A549 (cell line): Measurements from ENCODE around the gene WSCD1.

Experiments used
- BHLHE40 ChIP-seq: IDR thresholded peaks from 2 replicates; pipeline ENCODE4 v1.6.1; 2012; ENCODE audit warnings: low read depth, low read length, inconsistent platforms
- CEBPB ChIP-seq, 2 experiments: fragments of >200 bp in 1 of 2; sonication (Bioruptor Twin) in 1 of 2; formaldehyde crosslinking in 1 of 2; IDR thresholded peaks; 2 replicates each; pipeline ENCODE4 v1.6.1; 2012 to 2016
- EP300 ChIP-seq, 2 experiments: fragments of >200 bp; sonication (Bioruptor Twin); formaldehyde crosslinking; IDR thresholded peaks; 2 replicates in 1 of 2; 3 replicates in 1 of 2; pipeline ENCODE4 v1.6.1; 2016 to 2017
- MAFK ChIP-seq: fragments of 450-650 bp; IDR thresholded peaks from 2 replicates; pipeline ENCODE4 v1.6.1; 2014; ENCODE audit not compliant: partially characterized antibody
- POLR2A ChIP-seq: IDR thresholded peaks from 2 replicates; pipeline ENCODE4 v1.6.1; 2012; ENCODE audit warnings: mild to moderate bottlenecking, low read length
- RAD21 ChIP-seq, 2 experiments: fragments of >200 bp in 1 of 2; sonication (Bioruptor Twin) in 1 of 2; formaldehyde crosslinking in 1 of 2; IDR thresholded peaks in 1 of 2; conservative IDR thresholded peaks in 1 of 2; 2 replicates in 1 of 2; 3 replicates in 1 of 2; pipeline ENCODE4 v1.6.1; 2012 to 2018; ENCODE audit warnings: inconsistent platforms in 1 of 2
- RCOR1 ChIP-seq: fragments of 150-350 bp; IDR thresholded peaks from 2 replicates; pipeline ENCODE4 v1.6.1; 2014; ENCODE audit warnings: antibody characterized with exemption, low read length, low read depth
- RFX5 ChIP-seq: fragments of 450-650 bp; IDR thresholded peaks from 2 replicates; pipeline ENCODE4 v1.7.1; 2014; ENCODE audit warnings: antibody characterized with exemption, mild to moderate bottlenecking, moderate library complexity
- SREBF2 ChIP-seq: fragments of 450-650 bp; IDR thresholded peaks from 2 replicates; pipeline ENCODE4 v1.6.1; 2014; ENCODE audit warnings: mild to moderate bottlenecking, moderate library complexity
- ZNF302 ChIP-seq: fragments of 250-450 bp; sonication (Bioruptor Pico); IDR thresholded peaks from 2 replicates; pipeline ENCODE4 v1.9.0; 2021; ENCODE audit warnings: inconsistent platforms, mild to moderate bottlenecking, moderate library complexity
- TF ChIP-seq, protein P1 (sequence below): fragments of >200 bp; sonication (Bioruptor Twin); formaldehyde crosslinking; IDR thresholded peaks from 3 replicates; pipeline ENCODE4 v1.5.1; 2016
- TF ChIP-seq, protein P2 (sequence below): IDR thresholded peaks from 2 replicates; pipeline ENCODE4 v1.6.1; 2012

DNA sequence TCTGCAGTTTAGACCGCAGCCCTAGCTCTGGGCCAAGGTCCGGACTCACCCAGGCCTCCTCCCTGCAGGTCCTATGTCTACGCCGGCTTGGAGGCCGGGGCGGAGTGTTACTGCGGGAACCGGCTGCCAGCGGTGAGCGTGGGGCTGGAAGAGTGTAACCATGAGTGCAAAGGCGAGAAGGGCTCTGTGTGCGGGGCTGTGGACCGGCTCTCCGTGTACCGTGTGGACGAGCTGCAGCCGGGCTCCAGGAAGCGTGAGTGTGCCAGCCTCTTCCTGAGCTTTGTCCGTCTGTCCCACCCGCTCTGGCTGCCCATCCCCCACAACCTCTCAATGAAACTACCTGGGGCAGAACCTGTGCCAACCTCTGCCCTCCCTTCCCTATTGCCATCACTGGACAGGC lies 20.1 kb downstream of the WSCD1 start:
- TF ChIP-seq SREBF2 (no peak), EP300 (IDR thresholded peaks at IDR 0.05) (no peak), BHLHE40 (no peak), ZNF302 (CRISPR knock-in tag) (no peak), MAFK (no peak), RFX5 (no peak), RAD21 (conservative IDR thresholded peaks at IDR 0.05 in 1 of 2, IDR thresholded peaks at IDR 0.05 in 1 of 2) (no peak), POLR2A (no peak), CEBPB (IDR thresholded peaks at IDR 0.05) (no peak), RCOR1 (no peak)
- TF ChIP-seq, protein P1, sequence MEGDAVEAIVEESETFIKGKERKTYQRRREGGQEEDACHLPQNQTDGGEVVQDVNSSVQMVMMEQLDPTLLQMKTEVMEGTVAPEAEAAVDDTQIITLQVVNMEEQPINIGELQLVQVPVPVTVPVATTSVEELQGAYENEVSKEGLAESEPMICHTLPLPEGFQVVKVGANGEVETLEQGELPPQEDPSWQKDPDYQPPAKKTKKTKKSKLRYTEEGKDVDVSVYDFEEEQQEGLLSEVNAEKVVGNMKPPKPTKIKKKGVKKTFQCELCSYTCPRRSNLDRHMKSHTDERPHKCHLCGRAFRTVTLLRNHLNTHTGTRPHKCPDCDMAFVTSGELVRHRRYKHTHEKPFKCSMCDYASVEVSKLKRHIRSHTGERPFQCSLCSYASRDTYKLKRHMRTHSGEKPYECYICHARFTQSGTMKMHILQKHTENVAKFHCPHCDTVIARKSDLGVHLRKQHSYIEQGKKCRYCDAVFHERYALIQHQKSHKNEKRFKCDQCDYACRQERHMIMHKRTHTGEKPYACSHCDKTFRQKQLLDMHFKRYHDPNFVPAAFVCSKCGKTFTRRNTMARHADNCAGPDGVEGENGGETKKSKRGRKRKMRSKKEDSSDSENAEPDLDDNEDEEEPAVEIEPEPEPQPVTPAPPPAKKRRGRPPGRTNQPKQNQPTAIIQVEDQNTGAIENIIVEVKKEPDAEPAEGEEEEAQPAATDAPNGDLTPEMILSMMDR: no peak
- TF ChIP-seq, protein P2, sequence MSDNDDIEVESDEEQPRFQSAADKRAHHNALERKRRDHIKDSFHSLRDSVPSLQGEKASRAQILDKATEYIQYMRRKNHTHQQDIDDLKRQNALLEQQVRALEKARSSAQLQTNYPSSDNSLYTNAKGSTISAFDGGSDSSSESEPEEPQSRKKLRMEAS: no peak
